ENCODE results near the gene KRTCAP2. TPM values are rescaled to one million over a fixed set of nuclear protein-coding genes. Genes with fewer than 3 reads are reported as not detected.
"Not testable (repeated sequence)": the region's sequence is repeated elsewhere in the genome, so short reads cannot be mapped to it uniquely, and the experiment has no call there.

The KRTCAP2 gene
- total RNA-seq, 1 donor from 2014 or later: 201 TPM

- Mint-ChIP-seq H3K4me1 (ENCODE audit: unreplicated experiment) (peaks cover 16% of the 10 kb centered on the region), H3K9me3 (ENCODE audit: unreplicated experiment) (no peaks in the 10 kb centered on the region), H3K4me3 (ENCODE audit: unreplicated experiment) (peak overlapping the region; percentile 58), H3K27me3 (ENCODE audit: unreplicated experiment) (no peaks in the 10 kb centered on the region), H3K36me3 (ENCODE audit: unreplicated experiment) (peaks cover 11% of the 10 kb centered on the region), H3K27ac (ENCODE audit: unreplicated experiment) (peak overlapping the region; percentile 65)
- DNase-seq (ENCODE audit: extremely low spot score, unreplicated experiment): peak; percentile 94
- TF ChIP-seq CTCF (IDR thresholded peaks at IDR 0.05): peak; percentile 85
These were observed 5.7 kb downstream of the KRTCAP2 start for GRCh38 chr1:155167166-155168104.

- no peaks in the 10 kb centered on the region for H3K9me3 Mint-ChIP-seq (ENCODE audit: unreplicated experiment)
- DNase-seq (ENCODE audit: extremely low spot score, unreplicated experiment): no peak
- H3K36me3 Mint-ChIP-seq (ENCODE audit: unreplicated experiment): peaks cover 11% of the 10 kb centered on the region
- H3K4me1 Mint-ChIP-seq (ENCODE audit: unreplicated experiment): peaks cover 9% of the 10 kb centered on the region
- H3K27ac Mint-ChIP-seq (ENCODE audit: unreplicated experiment): no peak overlapping the region
- no peak overlapping the region for H3K4me3 Mint-ChIP-seq (ENCODE audit: unreplicated experiment)
- TF ChIP-seq CTCF (IDR thresholded peaks at IDR 0.05): no peak
- H3K27me3 Mint-ChIP-seq (ENCODE audit: unreplicated experiment): no peaks in the 10 kb centered on the region
These were observed 6.5 kb downstream of the KRTCAP2 start for GRCh38 chr1:155166471-155167165.

GRCh38 chr1:155166051-155166470, 7.0 kb downstream of the KRTCAP2 start:
- peaks cover 11% of the 10 kb centered on the region for H3K36me3 Mint-ChIP-seq (ENCODE audit: unreplicated experiment)
- no peak for TF ChIP-seq CTCF (IDR thresholded peaks at IDR 0.05)
- DNase-seq (ENCODE audit: extremely low spot score, unreplicated experiment): no peak
- H3K9me3 Mint-ChIP-seq (ENCODE audit: unreplicated experiment): no peaks in the 10 kb centered on the region
- no peaks in the 10 kb centered on the region for H3K27me3 Mint-ChIP-seq (ENCODE audit: unreplicated experiment)
- H3K27ac Mint-ChIP-seq (ENCODE audit: unreplicated experiment): no peak overlapping the region
- no peak overlapping the region for H3K4me3 Mint-ChIP-seq (ENCODE audit: unreplicated experiment)
- H3K4me1 Mint-ChIP-seq (ENCODE audit: unreplicated experiment): peaks cover 9% of the 10 kb centered on the region

GRCh38 chr1:155164625-155165024, 8.5 kb downstream of the KRTCAP2 start:
- not testable (repeated sequence) for DNase-seq (ENCODE audit: extremely low spot score, unreplicated experiment); H3K4me3 Mint-ChIP-seq (ENCODE audit: unreplicated experiment); H3K4me1 Mint-ChIP-seq (ENCODE audit: unreplicated experiment); H3K27ac Mint-ChIP-seq (ENCODE audit: unreplicated experiment); H3K9me3 Mint-ChIP-seq (ENCODE audit: unreplicated experiment); H3K27me3 Mint-ChIP-seq (ENCODE audit: unreplicated experiment); H3K36me3 Mint-ChIP-seq (ENCODE audit: unreplicated experiment)

GRCh38 chr1:155163785-155164184, 9.3 kb downstream of the KRTCAP2 start:
- H3K27me3 Mint-ChIP-seq (ENCODE audit: unreplicated experiment); H3K27ac Mint-ChIP-seq (ENCODE audit: unreplicated experiment); H3K9me3 Mint-ChIP-seq (ENCODE audit: unreplicated experiment); DNase-seq (ENCODE audit: extremely low spot score, unreplicated experiment); H3K4me3 Mint-ChIP-seq (ENCODE audit: unreplicated experiment); H3K4me1 Mint-ChIP-seq (ENCODE audit: unreplicated experiment); H3K36me3 Mint-ChIP-seq (ENCODE audit: unreplicated experiment): not testable (repeated sequence)

GRCh38 chr1:155162631-155163030, 10.5 kb downstream of the KRTCAP2 start:
- H3K4me3 Mint-ChIP-seq (ENCODE audit: unreplicated experiment); H3K27me3 Mint-ChIP-seq (ENCODE audit: unreplicated experiment); H3K4me1 Mint-ChIP-seq (ENCODE audit: unreplicated experiment); H3K36me3 Mint-ChIP-seq (ENCODE audit: unreplicated experiment); DNase-seq (ENCODE audit: extremely low spot score, unreplicated experiment); H3K9me3 Mint-ChIP-seq (ENCODE audit: unreplicated experiment); H3K27ac Mint-ChIP-seq (ENCODE audit: unreplicated experiment): not testable (repeated sequence)

Measured in osteocyte (in vitro differentiated cells).